ENCODE measurements around the gene ZNF76.

DNA sequence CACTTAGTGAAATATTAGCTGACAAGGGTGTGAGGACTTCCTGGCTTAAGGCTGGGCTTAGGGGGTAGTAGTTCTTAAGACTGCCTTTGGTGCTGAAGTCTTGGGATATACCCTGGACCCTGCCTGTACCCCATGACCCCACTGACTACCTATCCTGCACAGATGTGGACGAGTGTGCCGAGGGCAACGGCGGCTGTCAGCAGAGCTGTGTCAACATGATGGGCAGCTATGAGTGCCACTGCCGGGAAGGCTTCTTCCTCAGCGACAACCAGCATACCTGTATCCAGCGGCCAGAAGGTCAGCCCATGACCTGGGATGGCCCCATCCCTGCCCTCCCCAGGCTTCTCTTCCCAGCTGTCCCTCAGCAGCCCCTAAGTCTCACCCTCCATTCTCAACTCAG is 28.0 kb upstream of the ZNF76 start:
- TF ChIP-seq, protein P1, sequence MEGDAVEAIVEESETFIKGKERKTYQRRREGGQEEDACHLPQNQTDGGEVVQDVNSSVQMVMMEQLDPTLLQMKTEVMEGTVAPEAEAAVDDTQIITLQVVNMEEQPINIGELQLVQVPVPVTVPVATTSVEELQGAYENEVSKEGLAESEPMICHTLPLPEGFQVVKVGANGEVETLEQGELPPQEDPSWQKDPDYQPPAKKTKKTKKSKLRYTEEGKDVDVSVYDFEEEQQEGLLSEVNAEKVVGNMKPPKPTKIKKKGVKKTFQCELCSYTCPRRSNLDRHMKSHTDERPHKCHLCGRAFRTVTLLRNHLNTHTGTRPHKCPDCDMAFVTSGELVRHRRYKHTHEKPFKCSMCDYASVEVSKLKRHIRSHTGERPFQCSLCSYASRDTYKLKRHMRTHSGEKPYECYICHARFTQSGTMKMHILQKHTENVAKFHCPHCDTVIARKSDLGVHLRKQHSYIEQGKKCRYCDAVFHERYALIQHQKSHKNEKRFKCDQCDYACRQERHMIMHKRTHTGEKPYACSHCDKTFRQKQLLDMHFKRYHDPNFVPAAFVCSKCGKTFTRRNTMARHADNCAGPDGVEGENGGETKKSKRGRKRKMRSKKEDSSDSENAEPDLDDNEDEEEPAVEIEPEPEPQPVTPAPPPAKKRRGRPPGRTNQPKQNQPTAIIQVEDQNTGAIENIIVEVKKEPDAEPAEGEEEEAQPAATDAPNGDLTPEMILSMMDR (IDR thresholded peaks at IDR 0.05; ENCODE audit: low read length): no peak
- TF ChIP-seq EZH2 (optimal IDR thresholded peaks at IDR 0.05; ENCODE audit: low read depth, low read length): no peak

All from MM.1S (cell line).